Measurements from ENCODE around the gene SPEM1.

Gene SPEM1

GRCh38 chr17:7426896-7427489, 6.9 kb downstream of the SPEM1 start:
- Histone ChIP-seq H3K9me3 (ENCODE audit: control insufficient read depth, insufficient read depth, low read length) (no peaks in the 10 kb centered on the region), H3K4me3 (ENCODE audit: low read depth, low read length) (no peak overlapping the region), H3K4me1 (ENCODE audit: control insufficient read depth, insufficient read depth, low read length) (no peaks in the 10 kb centered on the region), H3K27me3 (ENCODE audit: control insufficient read depth, insufficient read depth, low read length) (no peaks in the 10 kb centered on the region), H3K36me3 (ENCODE audit: control insufficient read depth, insufficient read depth, low read length) (no peaks in the 10 kb centered on the region), H3K9ac (ENCODE audit: low read depth, low read length) (no peak overlapping the region)

- H3K9me3 ChIP-seq (ENCODE audit: control insufficient read depth, insufficient read depth, low read length): no peaks in the 10 kb centered on the region
- no peak overlapping the region for H3K9ac ChIP-seq (ENCODE audit: low read depth, low read length)
- H3K27me3 ChIP-seq (ENCODE audit: control insufficient read depth, insufficient read depth, low read length): no peaks in the 10 kb centered on the region
- H3K4me1 ChIP-seq (ENCODE audit: control insufficient read depth, insufficient read depth, low read length): no peaks in the 10 kb centered on the region
- H3K36me3 ChIP-seq (ENCODE audit: control insufficient read depth, insufficient read depth, low read length): no peaks in the 10 kb centered on the region
- H3K4me3 ChIP-seq (ENCODE audit: low read depth, low read length): no peak overlapping the region
These were observed 7.4 kb downstream of the SPEM1 start for GRCh38 chr17:7427549-7427948.

GRCh38 chr17:7428557-7428956, 8.4 kb downstream of the SPEM1 start, which contains the start of gene SPEM3:
TSS of gene SPEM3 (plus strand) at chr17:7428857. CDS start at chr17:7428903, 46 bp downstream.
- no peaks in the 10 kb centered on the region for H3K4me1 ChIP-seq (ENCODE audit: control insufficient read depth, insufficient read depth, low read length)
- H3K9ac ChIP-seq (ENCODE audit: low read depth, low read length): no peak within 1 kb of the TSS
- no peaks in the 10 kb centered on the region for H3K36me3 ChIP-seq (ENCODE audit: control insufficient read depth, insufficient read depth, low read length)
- no peaks in the 10 kb centered on the region for H3K27me3 ChIP-seq (ENCODE audit: control insufficient read depth, insufficient read depth, low read length)
- H3K4me3 ChIP-seq (ENCODE audit: low read depth, low read length): no peak within 1 kb of the TSS
- H3K9me3 ChIP-seq (ENCODE audit: control insufficient read depth, insufficient read depth, low read length): no peaks in the 10 kb centered on the region

- Histone ChIP-seq H3K9me3 (ENCODE audit: control insufficient read depth, insufficient read depth, low read length) (no peaks in the 10 kb centered on the region), H3K36me3 (ENCODE audit: control insufficient read depth, insufficient read depth, low read length) (no peaks in the 10 kb centered on the region), H3K27me3 (ENCODE audit: control insufficient read depth, insufficient read depth, low read length) (no peaks in the 10 kb centered on the region), H3K4me3 (ENCODE audit: low read depth, low read length) (no peak overlapping the region), H3K4me1 (ENCODE audit: control insufficient read depth, insufficient read depth, low read length) (no peaks in the 10 kb centered on the region), H3K9ac (ENCODE audit: low read depth, low read length) (no peak overlapping the region)
These were observed 9.6 kb downstream of the SPEM1 start for GRCh38 chr17:7429722-7430121.

GRCh38 chr17:7431231-7431630, 11.1 kb downstream of the SPEM1 start:
- no peaks in the 10 kb centered on the region for H3K4me1 ChIP-seq (ENCODE audit: control insufficient read depth, insufficient read depth, low read length)
- H3K36me3 ChIP-seq (ENCODE audit: control insufficient read depth, insufficient read depth, low read length): no peaks in the 10 kb centered on the region
- no peak overlapping the region for H3K9ac ChIP-seq (ENCODE audit: low read depth, low read length)
- H3K4me3 ChIP-seq (ENCODE audit: low read depth, low read length): no peak overlapping the region
- H3K9me3 ChIP-seq (ENCODE audit: control insufficient read depth, insufficient read depth, low read length): no peaks in the 10 kb centered on the region
- H3K27me3 ChIP-seq (ENCODE audit: control insufficient read depth, insufficient read depth, low read length): no peaks in the 10 kb centered on the region

GRCh38 chr17:7432296-7432695, 12.2 kb downstream of the SPEM1 start:
- Histone ChIP-seq H3K4me3 (ENCODE audit: low read depth, low read length) (no peak overlapping the region), H3K4me1 (ENCODE audit: control insufficient read depth, insufficient read depth, low read length) (no peaks in the 10 kb centered on the region), H3K9me3 (ENCODE audit: control insufficient read depth, insufficient read depth, low read length) (no peaks in the 10 kb centered on the region), H3K9ac (ENCODE audit: low read depth, low read length) (no peak overlapping the region), H3K36me3 (ENCODE audit: control insufficient read depth, insufficient read depth, low read length) (no peaks in the 10 kb centered on the region), H3K27me3 (ENCODE audit: control insufficient read depth, insufficient read depth, low read length) (no peaks in the 10 kb centered on the region)

GRCh38 chr17:7435676-7436555, 15.8 kb downstream of the SPEM1 start:
- Histone ChIP-seq H3K9ac (ENCODE audit: low read depth, low read length) (peak overlapping the region; percentile 37), H3K36me3 (ENCODE audit: control insufficient read depth, insufficient read depth, low read length) (no peaks in the 10 kb centered on the region), H3K27me3 (ENCODE audit: control insufficient read depth, insufficient read depth, low read length) (peaks cover 10% of the 10 kb centered on the region), H3K4me1 (ENCODE audit: control insufficient read depth, insufficient read depth, low read length) (peaks cover 7% of the 10 kb centered on the region), H3K4me3 (ENCODE audit: low read depth, low read length) (peak overlapping the region; percentile 63), H3K9me3 (ENCODE audit: control insufficient read depth, insufficient read depth, low read length) (no peaks in the 10 kb centered on the region)

- no peaks in the 10 kb centered on the region for H3K36me3 ChIP-seq (ENCODE audit: control insufficient read depth, insufficient read depth, low read length)
- H3K4me3 ChIP-seq (ENCODE audit: low read depth, low read length): peak overlapping the region; percentile 63
- no peaks in the 10 kb centered on the region for H3K9me3 ChIP-seq (ENCODE audit: control insufficient read depth, insufficient read depth, low read length)
- H3K4me1 ChIP-seq (ENCODE audit: control insufficient read depth, insufficient read depth, low read length): peaks cover 11% of the 10 kb centered on the region
- H3K9ac ChIP-seq (ENCODE audit: low read depth, low read length): no peak overlapping the region
- H3K27me3 ChIP-seq (ENCODE audit: control insufficient read depth, insufficient read depth, low read length): peaks cover 12% of the 10 kb centered on the region
These were observed 16.6 kb downstream of the SPEM1 start for GRCh38 chr17:7436556-7437368.

- Histone ChIP-seq H3K9me3 (ENCODE audit: control insufficient read depth, insufficient read depth, low read length) (no peaks in the 10 kb centered on the region), H3K36me3 (ENCODE audit: control insufficient read depth, insufficient read depth, low read length) (no peaks in the 10 kb centered on the region), H3K9ac (ENCODE audit: low read depth, low read length) (no peak overlapping the region), H3K27me3 (ENCODE audit: control insufficient read depth, insufficient read depth, low read length) (peaks cover 14% of the 10 kb centered on the region), H3K4me3 (ENCODE audit: low read depth, low read length) (peak overlapping the region; percentile 63), H3K4me1 (ENCODE audit: control insufficient read depth, insufficient read depth, low read length) (peaks cover 11% of the 10 kb centered on the region)
These were observed 17.3 kb downstream of the SPEM1 start for GRCh38 chr17:7437369-7437863.

- Histone ChIP-seq H3K4me3 (ENCODE audit: low read depth, low read length) (peak overlapping the region; percentile 87), H3K9ac (ENCODE audit: low read depth, low read length) (no peak overlapping the region), H3K27me3 (ENCODE audit: control insufficient read depth, insufficient read depth, low read length) (peaks cover 14% of the 10 kb centered on the region), H3K4me1 (ENCODE audit: control insufficient read depth, insufficient read depth, low read length) (peaks cover 11% of the 10 kb centered on the region), H3K36me3 (ENCODE audit: control insufficient read depth, insufficient read depth, low read length) (peaks cover 2% of the 10 kb centered on the region), H3K9me3 (ENCODE audit: control insufficient read depth, insufficient read depth, low read length) (no peaks in the 10 kb centered on the region)
These were observed 18.0 kb downstream of the SPEM1 start for GRCh38 chr17:7437950-7438614.

Measured in iPS-15b (cell line).